Transverse colon (tissue), 4 donors: ENCODE measurements around the gene GTF3C4. TPM values are rescaled to one million over a fixed set of nuclear protein-coding genes. Genes with fewer than 3 reads are reported as not detected.

Experiments
- DNase-seq: peaks from one replicate; pipeline ENCODE4 v3.0.0-alpha.2; 2019
- H3K27ac ChIP-seq, 4 donors: fragments of 200-600 bp; sonication (generic); 2 replicates each; pipeline ENCODE4 v1.5.1; 2016 to 2018; ENCODE audit warnings: inconsistent platforms in 4 of 4
- H3K27me3 ChIP-seq: fragments of 200-600 bp; sonication (generic); 2 replicates; pipeline ENCODE4 v1.5.1; 2017; ENCODE audit warnings: inconsistent platforms
- H3K36me3 ChIP-seq, 4 donors: fragments of 200-600 bp; sonication (generic); 2 replicates each; pipeline ENCODE4 v1.5.1; 2017 to 2019; ENCODE audit warnings: inconsistent platforms in 4 of 4
- H3K4me1 ChIP-seq, 4 donors: fragments of 200-600 bp; sonication (generic); 2 replicates each; pipeline ENCODE4 v1.5.1; 2017 to 2020; ENCODE audit warnings: inconsistent platforms in 4 of 4
- H3K4me3 ChIP-seq, 4 donors: fragments of 200-600 bp; sonication (generic); 1 replicate in 1 of 4; 2 replicates in 3 of 4; pipeline versions ENCODE4 v1.5.1 to v1.6.1; 2017 to 2019; ENCODE audit warnings: inconsistent platforms in 4 of 4
- H3K9me3 ChIP-seq, 2 donors: fragments of 200-600 bp; sonication (generic); 2 replicates each; pipeline ENCODE4 v1.5.1; 2017 to 2019; ENCODE audit warnings: inconsistent platforms in 2 of 2
- CTCF ChIP-seq, 5 experiments: fragments of 200-600 bp in 3 of 5; fragments of 450-650 bp in 2 of 5; sonication (generic) in 3 of 5; IDR thresholded peaks; 1 replicate in 2 of 5; 2 replicates in 3 of 5; pipeline ENCODE4 v1.5.1; 2016 to 2017; ENCODE audit warnings: antibody characterized with exemption in 5 of 5, inconsistent platforms in 3 of 5, mild to moderate bottlenecking in 2 of 5, moderate library complexity in 1 of 5
- EP300 ChIP-seq: sonication (generic); formaldehyde crosslinking; IDR thresholded peaks from one replicate; pipeline ENCODE4 v1.6.1; 2017; ENCODE audit warnings: antibody characterized with exemption, low read depth
- POLR2A ChIP-seq: fragments of 450-650 bp; IDR thresholded peaks from one replicate; pipeline ENCODE4 v1.6.1; 2016; ENCODE audit warnings: antibody characterized with exemption, mild to moderate bottlenecking, moderate library complexity
- POLR2AphosphoS5 ChIP-seq, 3 donors: sonication (generic); formaldehyde crosslinking; IDR thresholded peaks; one replicate each; pipeline ENCODE4 v1.6.1; 2016; ENCODE audit warnings: antibody characterized with exemption in 3 of 3
- WGBS, 2 donors: methylation state at CpG; one replicate each; pipeline ENCODE4 v1.1.5; 2018; ENCODE audit warnings: low coverage in 1 of 2; 5-methylcytosine and 5-hydroxymethylcytosine counted together
- in situ Hi-C, 4 donors: fragments of 200-750 bp; cut with MboI; loops; one replicate each; pipeline versions ENCODE4 v1.15.0 to v1.15.1; 2017; ENCODE audit warnings: low sequenced_read_pairs in 3 of 4, low pct_ligation_motif_present in 1 of 4, low pct_unique_long_range_greater_than_20kb in 1 of 4
- intact Hi-C: fragments of 100-400 bp; cut with DNase I; formaldehyde crosslinking; loops from one replicate; pipeline ENCODE4 v1.15.1; 2023; ENCODE audit warnings: low total_unique reads
- total RNA-seq, 4 donors: library from RNA; depleted of rRNA; stranded (reverse); fragments of >200 nt; gene quantifications; one replicate each; pipeline ENCODE4 v1.1.0, GENCODE V29; 2016

GTF3C4 gene
- total RNA-seq, 4 donors from 2014 or later: 4.0 to 12.3 (median 8.8) TPM

- 83 to 85% methylated on average over 4 of the region's 4 CpGs for WGBS, 2 donors
- TF ChIP-seq POLR2AphosphoS5 (IDR thresholded peaks at IDR 0.05): no peak
- TF ChIP-seq POLR2A: no peak
- TF ChIP-seq CTCF (IDR thresholded peaks at IDR 0.05): no peak
- TF ChIP-seq EP300: no peak
- peaks cover 0 to 25% (median 12%) of the 10 kb centered on the region in 4 donors for H3K36me3 ChIP-seq
- no peak for DNase-seq
- intact Hi-C loops (no loop called here), in situ Hi-C loops (no loop called here)
- H3K27ac ChIP-seq: no peak overlapping the region
- no peak overlapping the region for H3K4me3 ChIP-seq
- peaks cover 0 to 23% (median 10%) of the 10 kb centered on the region in 4 donors for H3K4me1 ChIP-seq
- no peaks in the 10 kb centered on the region for H3K27me3 ChIP-seq
- no peaks in the 10 kb centered on the region for H3K9me3 ChIP-seq
Measured at GRCh38 chr9:132641216-132641615, 29.0 kb upstream of the GTF3C4 start.

DNA sequence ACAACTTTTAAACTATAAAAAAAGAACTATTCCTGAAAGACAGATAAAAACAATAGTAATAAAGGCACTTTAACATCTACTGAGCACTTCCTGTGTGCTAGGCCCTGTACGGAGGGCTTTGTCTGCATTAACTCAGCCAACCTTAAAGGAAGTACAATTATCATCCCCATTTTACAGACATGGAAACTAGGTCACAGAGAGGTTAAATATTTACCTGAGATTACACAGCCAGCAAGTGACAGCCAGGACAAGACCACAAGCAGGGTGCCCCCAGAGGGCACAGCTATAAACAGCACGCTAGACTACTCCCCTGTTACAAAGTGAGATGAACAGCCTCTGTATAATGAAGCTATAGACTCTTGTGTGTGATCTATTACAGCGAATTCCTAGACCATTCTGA is 26.0 kb upstream of the GTF3C4 start:
- in situ Hi-C loops: no loop called here
- H3K36me3 ChIP-seq: peaks cover 0 to 36% (median 14%) of the 10 kb centered on the region in 4 donors
- 36 to 75% methylated on average over 1 to 3 of the region's 3 CpGs for WGBS, 2 donors

DNA sequence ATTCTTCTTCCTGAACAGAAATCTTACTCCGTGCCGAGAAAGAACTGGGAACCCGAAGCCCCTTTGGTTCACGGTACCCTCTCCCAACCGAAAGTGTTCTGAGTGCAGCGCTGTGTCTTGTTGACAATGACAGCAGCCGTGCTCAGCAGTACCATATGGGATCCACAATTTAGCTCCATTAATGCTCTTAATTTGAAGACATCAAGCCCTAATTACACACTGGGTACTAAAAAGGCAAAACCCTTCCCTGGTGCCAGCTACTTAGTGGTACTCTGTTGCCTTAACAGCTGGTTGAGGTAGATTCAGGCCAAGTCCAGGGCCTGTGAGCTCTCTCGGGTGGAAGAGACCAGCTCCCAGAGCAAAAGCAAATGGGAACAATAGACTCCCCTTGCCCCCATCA is 25.0 kb upstream of the GTF3C4 start:
- H3K36me3 ChIP-seq: peaks cover 0 to 36% (median 13%) of the 10 kb centered on the region in 4 donors
- WGBS, 2 donors: 97% methylated on average over 8 of the region's 8 CpGs; no CpG with 5 or more reads in 1 of the 2 donors

More for the DNA sequence above, 26.0 kb upstream of the GTF3C4 start:
- Histone ChIP-seq H3K27ac (no peak overlapping the region), H3K4me1 (peaks cover 0 to 21% (median 10%) of the 10 kb centered on the region in 4 donors), H3K9me3 (no peaks in the 10 kb centered on the region), H3K4me3 (no peak overlapping the region), H3K27me3 (no peaks in the 10 kb centered on the region)
- intact Hi-C loops: no loop called here
- no peak for TF ChIP-seq CTCF (IDR thresholded peaks at IDR 0.05)
- no peak for TF ChIP-seq POLR2AphosphoS5 (IDR thresholded peaks at IDR 0.05)
- no peak for TF ChIP-seq POLR2A
- TF ChIP-seq EP300: no peak
- no peak for DNase-seq

GRCh38 chr9:132645711-132646110 is 24.6 kb upstream of the GTF3C4 start:
- intact Hi-C loops: no loop called here
- no peaks in the 10 kb centered on the region for H3K27me3 ChIP-seq
- no peaks in the 10 kb centered on the region for H3K9me3 ChIP-seq
- in situ Hi-C loops: no loop called here
- 96% methylated on average over 15 of the region's 15 CpGs; no CpG with 5 or more reads in 1 of the 2 donors for WGBS, 2 donors
- peaks cover 0 to 15% (median 9%) of the 10 kb centered on the region in 4 donors for H3K4me1 ChIP-seq
- no peak for DNase-seq
- H3K36me3 ChIP-seq: peaks cover 0 to 36% (median 13%) of the 10 kb centered on the region in 4 donors
- no peak overlapping the region for H3K4me3 ChIP-seq
- TF ChIP-seq POLR2A (no peak), POLR2AphosphoS5 (IDR thresholded peaks at IDR 0.05) (no peak), CTCF (IDR thresholded peaks at IDR 0.05) (no peak)
- H3K27ac ChIP-seq: no peak overlapping the region

More for the DNA sequence above, 25.0 kb upstream of the GTF3C4 start:
- in situ Hi-C loops: no loop called here
- intact Hi-C loops: no loop called here
- no peaks in the 10 kb centered on the region for H3K9me3 ChIP-seq
- peaks cover 0 to 15% (median 9%) of the 10 kb centered on the region in 4 donors for H3K4me1 ChIP-seq
- no peak overlapping the region for H3K4me3 ChIP-seq
- no peak for TF ChIP-seq EP300
- no peak for TF ChIP-seq POLR2A
- no peak for TF ChIP-seq CTCF (IDR thresholded peaks at IDR 0.05)
- TF ChIP-seq POLR2AphosphoS5 (IDR thresholded peaks at IDR 0.05): no peak
- H3K27ac ChIP-seq: no peak overlapping the region
- H3K27me3 ChIP-seq: no peaks in the 10 kb centered on the region
- no peak for DNase-seq
